Tibial nerve (tissue), 3 donors: ENCODE measurements around the gene ODAD3.

Experiments used
- CTCF ChIP-seq, 5 experiments: fragments of 200-600 bp in 3 of 5; fragments of 450-650 bp in 2 of 5; sonication (generic) in 3 of 5; IDR thresholded peaks; one replicate each; pipeline ENCODE4 v1.5.1; 2016 to 2019; ENCODE audit warnings: antibody characterized with exemption in 5 of 5, mild to moderate bottlenecking in 3 of 5, moderate library complexity in 2 of 5
- POLR2A ChIP-seq, 2 donors: fragments of 450-650 bp; IDR thresholded peaks; one replicate each; pipeline ENCODE4 v1.6.1; 2017; ENCODE audit warnings: antibody characterized with exemption in 2 of 2, mild to moderate bottlenecking in 2 of 2, moderate library complexity in 2 of 2

- TF ChIP-seq CTCF (IDR thresholded peaks at IDR 0.05) (no peak), POLR2A (IDR thresholded peaks at IDR 0.05) (no peak)
Measured at GRCh38 chr19:11383706-11384048, 51.2 kb downstream of the ODAD3 start.
